Prostate gland (tissue), 2 donors: ENCODE data around the gene CELF1. TPM values are rescaled to one million over a fixed set of nuclear protein-coding genes. Genes with fewer than 3 reads are reported as not detected.

Experiments
- DNase-seq: peaks from one replicate; pipeline ENCODE4 v3.0.0-alpha.2; 2019; ENCODE audit warnings: low spot score
- H3K27ac ChIP-seq, 2 donors: fragments of 200-600 bp; sonication (generic); 2 replicates each; pipeline ENCODE4 v1.5.1; 2017 to 2019
- H3K27me3 ChIP-seq: fragments of 200-600 bp; sonication (generic); replicated peaks from 2 replicates; pipeline ENCODE4 v1.5.1; 2019; ENCODE audit not compliant: insufficient read depth
- H3K36me3 ChIP-seq, 2 donors: fragments of 200-600 bp; sonication (generic); 1 replicate in 1 of 2; 2 replicates in 1 of 2; pipeline versions ENCODE4 v1.5.1 to v1.8.1; 2017 to 2019
- H3K4me1 ChIP-seq: fragments of 200-600 bp; sonication (generic); replicated peaks from 2 replicates; pipeline ENCODE4 v1.5.1; 2019
- H3K4me3 ChIP-seq, 2 donors: fragments of 200-600 bp; sonication (generic); 2 replicates each; pipeline ENCODE4 v1.5.1; 2017 to 2019
- H3K9me3 ChIP-seq: fragments of 200-600 bp; sonication (generic); 2 replicates; pipeline ENCODE4 v1.5.1; 2017
- POLR2A ChIP-seq: fragments of 450-650 bp; IDR thresholded peaks from one replicate; pipeline ENCODE4 v1.6.1; 2016; ENCODE audit warnings: antibody characterized with exemption, mild to moderate bottlenecking
- POLR2AphosphoS5 ChIP-seq: sonication (generic); formaldehyde crosslinking; IDR thresholded peaks from one replicate; pipeline ENCODE4 v1.6.1; 2017; ENCODE audit warnings: antibody characterized with exemption
- WGBS: methylation state at CpG from one replicate; pipeline ENCODE4 v1.1.5; 2018; 5-methylcytosine and 5-hydroxymethylcytosine counted together
- intact Hi-C: fragments of 100-400 bp; cut with DNase I; formaldehyde crosslinking; loops from one replicate; pipeline ENCODE4 v1.14.2; 2022
- total RNA-seq, 2 donors: library from RNA; depleted of rRNA; stranded (reverse); fragments of >200 nt; gene quantifications; one replicate each; pipeline ENCODE4 v1.1.0, GENCODE V29; 2016
- TF ChIP-seq, protein P1 (sequence below), 4 experiments: fragments of 200-600 bp in 2 of 4; fragments of 450-650 bp in 2 of 4; sonication (generic) in 2 of 4; IDR thresholded peaks; 1 replicate in 3 of 4; 2 replicates in 1 of 4; pipeline ENCODE4 v1.5.1; 2016 to 2019; ENCODE audit warnings: antibody characterized with exemption in 4 of 4, mild to moderate bottlenecking in 2 of 4, moderate library complexity in 2 of 4

The CELF1 gene
- total RNA-seq, 2 donors from 2014 or later, result 68.9 to 134 TPM

DNA sequence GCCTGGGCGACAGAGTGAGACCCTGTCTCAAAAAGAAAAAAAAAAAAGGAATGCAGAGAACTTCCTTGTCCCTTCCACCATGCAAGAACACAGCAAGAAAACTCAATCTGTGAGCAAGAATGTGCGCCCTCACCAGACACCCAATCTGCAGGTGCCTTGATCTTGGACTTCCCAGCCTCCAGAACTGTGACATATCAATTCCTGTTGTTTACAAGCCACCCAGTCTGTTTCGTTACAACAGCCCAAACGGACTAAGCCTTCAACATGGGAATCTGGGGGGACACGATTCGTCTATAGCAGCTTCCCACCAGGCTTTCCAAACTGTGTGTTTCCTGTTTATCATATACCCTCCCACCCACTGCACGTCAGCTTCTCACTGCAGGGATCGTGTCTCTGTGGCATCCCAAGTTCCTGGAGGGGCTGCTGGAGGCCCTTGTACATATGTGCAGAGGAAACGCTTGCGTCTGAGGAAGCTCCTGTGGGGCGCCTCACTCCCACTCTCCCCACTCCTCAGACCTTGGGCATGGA is 115.7 kb downstream of the CELF1 start:
- H3K4me3 ChIP-seq, result no peak overlapping the region
- H3K4me1 ChIP-seq, result no peaks in the 10 kb centered on the region
- H3K9me3 ChIP-seq, result no peaks in the 10 kb centered on the region
- intact Hi-C loops, result no loop called here
- no peak for TF ChIP-seq POLR2AphosphoS5
- no peak for TF ChIP-seq POLR2A
- TF ChIP-seq, protein P1, sequence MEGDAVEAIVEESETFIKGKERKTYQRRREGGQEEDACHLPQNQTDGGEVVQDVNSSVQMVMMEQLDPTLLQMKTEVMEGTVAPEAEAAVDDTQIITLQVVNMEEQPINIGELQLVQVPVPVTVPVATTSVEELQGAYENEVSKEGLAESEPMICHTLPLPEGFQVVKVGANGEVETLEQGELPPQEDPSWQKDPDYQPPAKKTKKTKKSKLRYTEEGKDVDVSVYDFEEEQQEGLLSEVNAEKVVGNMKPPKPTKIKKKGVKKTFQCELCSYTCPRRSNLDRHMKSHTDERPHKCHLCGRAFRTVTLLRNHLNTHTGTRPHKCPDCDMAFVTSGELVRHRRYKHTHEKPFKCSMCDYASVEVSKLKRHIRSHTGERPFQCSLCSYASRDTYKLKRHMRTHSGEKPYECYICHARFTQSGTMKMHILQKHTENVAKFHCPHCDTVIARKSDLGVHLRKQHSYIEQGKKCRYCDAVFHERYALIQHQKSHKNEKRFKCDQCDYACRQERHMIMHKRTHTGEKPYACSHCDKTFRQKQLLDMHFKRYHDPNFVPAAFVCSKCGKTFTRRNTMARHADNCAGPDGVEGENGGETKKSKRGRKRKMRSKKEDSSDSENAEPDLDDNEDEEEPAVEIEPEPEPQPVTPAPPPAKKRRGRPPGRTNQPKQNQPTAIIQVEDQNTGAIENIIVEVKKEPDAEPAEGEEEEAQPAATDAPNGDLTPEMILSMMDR (IDR thresholded peaks at IDR 0.05), result no peak
- H3K27ac ChIP-seq, result peak overlapping the region in 1 of 2 donors; percentile 60
- DNase-seq, result no peak
- H3K36me3 ChIP-seq, result no peaks in the 10 kb centered on the region
- no peaks in the 10 kb centered on the region for H3K27me3 ChIP-seq
- WGBS, result 76% methylated on average over 11 of the region's 11 CpGs

DNA sequence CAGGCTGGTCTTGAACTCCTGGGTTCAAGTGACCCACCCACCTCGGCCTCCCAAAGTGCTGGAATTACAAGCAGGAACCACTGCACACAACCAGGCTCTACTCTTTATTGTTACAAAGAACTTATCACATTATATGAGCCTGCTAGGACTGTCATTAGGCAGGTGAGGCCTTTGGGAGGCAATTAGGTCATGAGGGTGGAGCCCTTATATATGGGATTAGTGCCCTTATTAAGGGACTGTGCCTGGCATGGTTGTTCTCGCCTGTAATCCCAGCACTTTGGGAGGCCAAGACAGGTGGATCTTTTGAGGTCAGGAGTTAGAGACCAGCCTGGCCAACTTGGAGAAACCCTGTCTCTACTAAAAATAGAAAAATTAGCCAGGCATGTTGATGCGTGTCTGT is 116.2 kb downstream of the CELF1 start:
- Histone ChIP-seq H3K4me3 (no peak overlapping the region), H3K27ac (no peak overlapping the region), H3K4me1 (no peaks in the 10 kb centered on the region), H3K9me3 (no peaks in the 10 kb centered on the region), H3K36me3 (no peaks in the 10 kb centered on the region), H3K27me3 (no peaks in the 10 kb centered on the region)
- no peak for TF ChIP-seq POLR2AphosphoS5
- WGBS, result 98% methylated on average over 3 of the region's 3 CpGs
- no peak for DNase-seq
- intact Hi-C loops, result no loop called here

DNA sequence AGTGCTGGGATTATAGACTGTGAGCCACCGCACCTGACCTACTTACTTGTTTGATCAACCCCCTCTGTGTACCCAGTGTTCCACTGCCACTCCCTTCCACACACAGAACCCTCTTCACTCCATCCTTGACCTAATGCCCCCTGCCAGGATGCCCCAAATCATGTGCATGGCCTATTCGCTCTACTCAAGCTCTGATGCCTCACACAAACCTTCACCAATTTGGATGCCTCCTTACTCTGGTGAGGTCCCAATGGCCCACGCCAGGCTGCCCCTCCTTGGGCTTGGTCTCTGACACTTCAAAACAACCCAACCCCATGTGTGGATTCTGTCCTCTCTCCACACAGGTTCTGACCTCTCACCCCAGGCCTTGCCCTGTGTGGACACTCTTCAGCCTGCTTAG is 117.2 kb downstream of the CELF1 start:
- no peak for TF ChIP-seq POLR2AphosphoS5
- TF ChIP-seq POLR2A, result no peak
- TF ChIP-seq, protein P1 (IDR thresholded peaks at IDR 0.05), result no peak
- intact Hi-C loops, result no loop called here
- no peaks in the 10 kb centered on the region for H3K9me3 ChIP-seq
- DNase-seq, result no peak
- 90% methylated on average over 3 of the region's 3 CpGs for WGBS
- H3K27me3 ChIP-seq, result no peaks in the 10 kb centered on the region
- H3K4me3 ChIP-seq, result no peak overlapping the region
- H3K36me3 ChIP-seq, result no peaks in the 10 kb centered on the region
- no peak overlapping the region for H3K27ac ChIP-seq
- no peaks in the 10 kb centered on the region for H3K4me1 ChIP-seq

DNA sequence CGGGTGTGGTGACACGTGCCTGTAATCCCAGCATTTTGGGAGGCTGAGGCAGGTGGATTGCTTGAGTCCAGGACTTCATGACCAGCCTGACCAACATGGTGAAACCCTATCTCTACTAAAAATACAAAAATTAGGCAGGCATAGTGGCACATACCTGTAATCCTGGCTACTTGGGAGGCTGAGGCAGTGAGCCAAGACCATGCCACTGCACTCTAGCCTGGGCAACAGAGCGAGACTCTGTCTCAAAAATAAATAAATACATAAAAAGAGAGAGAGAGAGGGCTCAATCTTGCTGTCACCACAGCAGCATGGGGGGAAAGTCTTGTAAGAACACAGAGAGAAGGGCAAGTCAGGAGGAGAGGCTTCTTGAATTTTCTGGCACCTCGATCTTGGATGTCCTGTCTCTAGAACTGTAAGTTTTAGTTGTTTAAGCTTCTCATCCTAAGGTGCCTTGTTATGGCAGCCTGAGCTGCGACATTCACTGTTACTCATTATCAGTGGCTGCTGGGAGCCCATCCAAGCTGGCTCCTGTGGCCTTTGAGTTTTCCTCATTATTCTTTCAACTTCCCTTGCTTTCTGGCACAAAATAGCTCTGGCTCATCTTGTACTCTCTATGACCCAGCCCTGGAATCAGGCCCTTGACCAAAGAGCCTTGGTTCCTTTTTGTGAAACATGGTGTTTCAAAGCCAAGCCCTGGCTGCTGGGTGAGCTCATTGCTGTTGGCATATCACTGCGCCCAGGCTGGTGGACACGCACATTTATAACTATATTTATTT is 118.7 kb downstream of the CELF1 start:
- intact Hi-C loops, result no loop called here

DNA sequence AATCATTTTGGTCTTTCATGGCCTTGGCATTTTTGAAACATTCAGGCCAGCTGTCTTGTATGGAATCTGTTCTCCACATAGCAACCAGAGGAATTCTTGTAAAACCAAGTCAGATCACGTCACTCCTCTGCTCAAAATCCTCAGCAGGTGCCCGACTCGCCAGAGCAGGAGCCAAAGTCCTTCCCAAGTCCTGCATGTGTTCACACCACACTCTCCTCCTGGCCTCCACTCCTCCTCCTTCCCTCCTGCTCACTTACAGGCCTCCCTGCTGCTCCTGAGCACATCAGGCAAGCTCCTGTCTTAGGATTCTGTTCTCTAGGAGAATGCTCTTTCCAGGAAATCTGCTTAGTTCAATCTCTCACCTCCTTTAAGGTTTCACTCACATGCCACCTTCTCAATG is 119.8 kb downstream of the CELF1 start:
- TF ChIP-seq, protein P1 (IDR thresholded peaks at IDR 0.05), result no peak
- no peak for TF ChIP-seq POLR2A
- no peak for TF ChIP-seq POLR2AphosphoS5
- no peak overlapping the region for H3K27ac ChIP-seq
- intact Hi-C loops, result no loop called here
- H3K4me3 ChIP-seq, result no peak overlapping the region
- no peak for DNase-seq
- H3K36me3 ChIP-seq, result no peaks in the 10 kb centered on the region
- 22% methylated on average over 3 of the region's 3 CpGs for WGBS
- H3K27me3 ChIP-seq, result no peaks in the 10 kb centered on the region
- no peaks in the 10 kb centered on the region for H3K9me3 ChIP-seq
- H3K4me1 ChIP-seq, result no peaks in the 10 kb centered on the region

More for the DNA sequence above, 118.7 kb downstream of the CELF1 start:
- H3K27ac ChIP-seq, result peak overlapping the region; percentile 10 to 34
- no peak overlapping the region for H3K4me3 ChIP-seq
- H3K4me1 ChIP-seq, result no peaks in the 10 kb centered on the region
- DNase-seq, result peak; percentile 28
- H3K27me3 ChIP-seq, result no peaks in the 10 kb centered on the region
- H3K36me3 ChIP-seq, result no peaks in the 10 kb centered on the region
- no peaks in the 10 kb centered on the region for H3K9me3 ChIP-seq
- 41% methylated on average over 7 of the region's 7 CpGs for WGBS
- TF ChIP-seq, protein P1 (IDR thresholded peaks at IDR 0.05), result no peak
- TF ChIP-seq POLR2AphosphoS5, result peak; percentile 31
